GM23338 (cell line): ENCODE results near the gene EIF3B. TPM values are rescaled to one million over a fixed set of nuclear protein-coding genes. Genes with fewer than 3 reads are reported as not detected.

Experiments used
- ATAC-seq: fragments of 200-7000 bp; cut with Tn5 transposase; 3 replicates; pipeline ENCODE4 v1.9.1; 2020
- DNase-seq: peaks from one replicate; pipeline ENCODE4 v3.0.0-alpha.2; 2015; ENCODE audit warnings: low spot score
- H2AFZ ChIP-seq: fragments of 200-600 bp; sonication (generic); 2 replicates; pipeline ENCODE4 v1.8.0; 2016; ENCODE audit warnings: antibody characterized with exemption, mild to moderate bottlenecking, moderate library complexity
- H3F3A ChIP-seq: fragments of 200-600 bp; sonication (generic); replicated peaks from 2 replicates; pipeline ENCODE4 v1.8.0; 2017; ENCODE audit warnings: antibody characterized with exemption, mixed run types, low read depth
- H3K27ac ChIP-seq: fragments of 200-600 bp; sonication (generic); 2 replicates; pipeline ENCODE4 v1.6.1; 2016; ENCODE audit warnings: low read depth
- H3K27me3 ChIP-seq: fragments of 200-600 bp; sonication (generic); 2 replicates; pipeline ENCODE4 v1.8.0; 2016; ENCODE audit warnings: mild to moderate bottlenecking, mixed run types, moderate library complexity; ENCODE audit not compliant: insufficient read depth
- H3K36me3 ChIP-seq: fragments of 200-600 bp; sonication (generic); 2 replicates; pipeline ENCODE4 v1.8.0; 2016; ENCODE audit warnings: mild to moderate bottlenecking; ENCODE audit not compliant: insufficient read depth
- H3K4me1 ChIP-seq: fragments of 200-600 bp; sonication (generic); 2 replicates; pipeline ENCODE4 v1.8.0; 2016; ENCODE audit warnings: mild to moderate bottlenecking, moderate library complexity; ENCODE audit not compliant: insufficient read depth
- H3K4me2 ChIP-seq: fragments of 200-600 bp; sonication (generic); 2 replicates; pipeline ENCODE4 v1.7.1; 2017; ENCODE audit warnings: mixed run types
- H3K4me3 ChIP-seq: fragments of 200-600 bp; sonication (generic); 2 replicates; pipeline ENCODE4 v1.6.1; 2016; ENCODE audit warnings: mixed run types
- H3K79me2 ChIP-seq: fragments of 200-600 bp; sonication (generic); replicated peaks from 2 replicates; pipeline ENCODE4 v1.8.0; 2017; ENCODE audit warnings: mild to moderate bottlenecking; ENCODE audit not compliant: insufficient read depth
- H3K9me2 ChIP-seq: fragments of 200-600 bp; sonication (generic); 2 replicates; pipeline ENCODE4 v1.8.0; 2017; ENCODE audit not compliant: insufficient read depth
- H4K20me1 ChIP-seq: fragments of 200-600 bp; sonication (generic); replicated peaks from 2 replicates; pipeline ENCODE4 v1.8.0; 2017; ENCODE audit warnings: mild to moderate bottlenecking; ENCODE audit not compliant: insufficient read depth
- H3K27ac Mint-ChIP-seq: 2 replicates; pipeline ENCODE4 v1.8.0; 2020; ENCODE audit warnings: inconsistent platforms, mild to moderate bottlenecking, moderate library complexity, mixed read lengths
- H3K27me3 Mint-ChIP-seq: 3 replicates; pipeline ENCODE4 v1.8.0; 2022; ENCODE audit warnings: low read depth, mild to moderate bottlenecking, moderate library complexity, mixed read lengths, inconsistent platforms; ENCODE audit not compliant: insufficient read depth, poor library complexity
- H3K36me3 Mint-ChIP-seq: 3 replicates; pipeline ENCODE4 v1.8.0; 2021; ENCODE audit warnings: low read depth, mild to moderate bottlenecking, inconsistent platforms, moderate library complexity, mixed read lengths
- H3K4me1 Mint-ChIP-seq: 3 replicates; pipeline ENCODE4 v1.8.0; 2020; ENCODE audit warnings: mild to moderate bottlenecking, inconsistent platforms, mixed read lengths
- H3K4me3 Mint-ChIP-seq: 3 replicates; pipeline ENCODE4 v1.8.0; 2021; ENCODE audit warnings: moderate library complexity, mild to moderate bottlenecking, inconsistent platforms, mixed read lengths
- H3K9me3 Mint-ChIP-seq: 3 replicates; pipeline ENCODE4 v1.8.0; 2020; ENCODE audit warnings: moderate library complexity, mild to moderate bottlenecking, inconsistent platforms, mixed read lengths
- CREB1 ChIP-seq: fragments of 250-450 bp; sonication (Bioruptor Pico); IDR thresholded peaks from 2 replicates; pipeline ENCODE4 v1.5.0; 2020; ENCODE audit warnings: low read depth, mild to moderate bottlenecking, moderate library complexity
- CTCF ChIP-seq, 2 experiments: fragments of 200-600 bp in 1 of 2; sonication (generic) in 1 of 2; conservative IDR thresholded peaks; 2 replicates each; pipeline versions ENCODE4 v1.5.1 to v1.6.1; 2016 to 2017; ENCODE audit warnings: antibody characterized with exemption in 2 of 2, low read depth in 2 of 2, mild to moderate bottlenecking in 2 of 2, moderate library complexity in 1 of 2
- ETS1 ChIP-seq: IDR thresholded peaks from 2 replicates; pipeline ENCODE4 v1.6.1; 2016; ENCODE audit warnings: antibody characterized with exemption
- EZH2 ChIP-seq: fragments of 200-600 bp; sonication (generic); IDR thresholded peaks from one replicate; pipeline ENCODE4 v1.8.0; 2017; ENCODE audit warnings: antibody characterized with exemption, mild to moderate bottlenecking, low read depth; ENCODE audit not compliant: unreplicated experiment
- POLR2AphosphoS5 ChIP-seq: IDR thresholded peaks from 2 replicates; pipeline ENCODE4 v1.6.1; 2016; ENCODE audit warnings: antibody characterized with exemption, low read depth
- REST ChIP-seq: IDR thresholded peaks from one replicate; pipeline ENCODE4 v1.6.1; 2018; ENCODE audit warnings: antibody characterized with exemption; ENCODE audit not compliant: unreplicated experiment
- ZNF114 ChIP-seq: fragments of 250-450 bp; sonication (Bioruptor Pico); IDR thresholded peaks from 2 replicates; pipeline ENCODE4 v1.5.0; 2020; ENCODE audit warnings: mild to moderate bottlenecking, moderate library complexity
- ZNF331 ChIP-seq: fragments of 250-450 bp; sonication (Bioruptor Pico); IDR thresholded peaks from 2 replicates; pipeline ENCODE4 v1.5.0; 2020; ENCODE audit warnings: low read depth, mild to moderate bottlenecking, moderate library complexity
- polyA plus RNA-seq: library from polyadenylated mRNA; unstranded; fragments of >200 nt; fragmentation: Nextera tagmentation; extraction: Ambion mirVana; gene quantifications from 2 replicates; pipeline ENCODE4 v1.2.1, GENCODE V29; 2016
- total RNA-seq: library from RNA; depleted of rRNA; stranded (reverse); fragments of >200 nt; shearing (Covaris generic); gene quantifications from 2 replicates; pipeline ENCODE4 v1.2.3, GENCODE V29; 2014

Gene EIF3B
- total and polyA plus RNA-seq, 2 experiments from 2014 or later = 106 to 355 TPM

GRCh38 chr7:2405201-2405600 is 50.6 kb downstream of the EIF3B start:
- Histone ChIP-seq H4K20me1 (peaks cover 6% of the 10 kb centered on the region), H3K36me3 (no peaks in the 10 kb centered on the region), H3K4me3 (no peak overlapping the region), H3K27me3 (no peaks in the 10 kb centered on the region), H3K4me2 (no peak overlapping the region), H3K9me2 (no peaks in the 10 kb centered on the region), H2AFZ (no peak overlapping the region), H3K4me1 (peaks cover 15% of the 10 kb centered on the region), H3F3A (peaks cover 22% of the 10 kb centered on the region; the same call in 1 of the 2 replicates), H3K79me2 (peaks cover 49% of the 10 kb centered on the region), H3K27ac (no peak overlapping the region)
- ATAC-seq (no peak), DNase-seq (no peak)
- Mint-ChIP-seq H3K9me3 (no peaks in the 10 kb centered on the region), H3K36me3 (no peaks in the 10 kb centered on the region; the same call in 2 of the 3 replicates), H3K4me1 (peaks cover 33% of the 10 kb centered on the region), H3K4me3 (peak overlapping the region; percentile 71), H3K27me3 (peaks cover 10% of the 10 kb centered on the region), H3K27ac (no peak overlapping the region)
- TF ChIP-seq CREB1 (CRISPR knock-in tag) = no peak
- no peak for TF ChIP-seq ETS1

- no peak for TF ChIP-seq EZH2
- no peak for TF ChIP-seq ETS1
- no peak for TF ChIP-seq ZNF331 (CRISPR knock-in tag)
- TF ChIP-seq POLR2AphosphoS5 = no peak
- no peak for TF ChIP-seq REST
- TF ChIP-seq ZNF114 = no peak
- TF ChIP-seq CTCF (conservative IDR thresholded peaks at IDR 0.05; ENCODE audit: low read depth in 2 of 2) = no peak
- Histone ChIP-seq H3K4me3 (no peak overlapping the region), H3K79me2 (peaks cover 54% of the 10 kb centered on the region), H3K27me3 (no peaks in the 10 kb centered on the region), H4K20me1 (peaks cover 6% of the 10 kb centered on the region), H3F3A (peaks cover 21% of the 10 kb centered on the region; the same call in 1 of the 2 replicates), H3K27ac (no peak overlapping the region), H3K4me2 (no peak overlapping the region), H2AFZ (no peak overlapping the region), H3K36me3 (no peaks in the 10 kb centered on the region), H3K4me1 (peaks cover 13% of the 10 kb centered on the region), H3K9me2 (no peaks in the 10 kb centered on the region)
- no peak for DNase-seq
- peaks cover 34% of the 10 kb centered on the region for H3K4me1 Mint-ChIP-seq
- no peaks in the 10 kb centered on the region; the same call in 2 of the 3 replicates for H3K36me3 Mint-ChIP-seq
- ATAC-seq = no peak
- 0 out of 3 replicates have a peak overlapping the region, but pooled peaks have one; percentile 4 for H3K4me3 Mint-ChIP-seq
- H3K27ac Mint-ChIP-seq = no peak overlapping the region
- H3K27me3 Mint-ChIP-seq = peaks cover 12% of the 10 kb centered on the region
- no peaks in the 10 kb centered on the region for H3K9me3 Mint-ChIP-seq
Measured at GRCh38 chr7:2405601-2406345, 51.1 kb downstream of the EIF3B start.
